Measurements from ENCODE around the gene NDUFAF7.
A peak's percentile ranks its signal among the peaks of the same experiment; 100 is the strongest.
"Not testable (repeated sequence)": the region's sequence is repeated elsewhere in the genome, so short reads cannot be mapped to it uniquely, and the experiment has no call there.

The NDUFAF7 gene

GRCh38 chr2:37276291-37276690, 44.8 kb downstream of the NDUFAF7 start:
- H3K4me3 ChIP-seq (ENCODE audit: control insufficient read depth, low read depth, low read length), result no peak overlapping the region
- no peak for TF ChIP-seq CTCF (conservative IDR thresholded peaks at IDR 0.05; ENCODE audit: control insufficient read depth, insufficient read depth, low read depth, low read length)
- no peak for DNase-seq (ENCODE audit: low read depth)

- peak; percentile 8 for TF ChIP-seq CTCF (conservative IDR thresholded peaks at IDR 0.05; ENCODE audit: control insufficient read depth, insufficient read depth, low read depth, low read length)
- H3K4me3 ChIP-seq (ENCODE audit: control insufficient read depth, low read depth, low read length), result no peak overlapping the region
- no peak for DNase-seq (ENCODE audit: low read depth)
Measured at GRCh38 chr2:37281916-37282315, 50.5 kb downstream of the NDUFAF7 start.

- no peak overlapping the region for H3K4me3 ChIP-seq (ENCODE audit: control insufficient read depth, low read depth, low read length)
- no peak for DNase-seq (ENCODE audit: low read depth)
- TF ChIP-seq CTCF (conservative IDR thresholded peaks at IDR 0.05; ENCODE audit: control insufficient read depth, insufficient read depth, low read depth, low read length), result no peak
Measured at GRCh38 chr2:37282746-37283145, 51.3 kb downstream of the NDUFAF7 start.

- no peak overlapping the region for H3K4me3 ChIP-seq (ENCODE audit: control insufficient read depth, low read depth, low read length)
- DNase-seq (ENCODE audit: low read depth), result peak; percentile 94
- no peak for TF ChIP-seq CTCF (conservative IDR thresholded peaks at IDR 0.05; ENCODE audit: control insufficient read depth, insufficient read depth, low read depth, low read length)
Measured at GRCh38 chr2:37283207-37283606, 51.7 kb downstream of the NDUFAF7 start.

- TF ChIP-seq CTCF (conservative IDR thresholded peaks at IDR 0.05; ENCODE audit: control insufficient read depth, insufficient read depth, low read depth, low read length), result no peak
Measured at GRCh38 chr2:37284381-37284780, 52.9 kb downstream of the NDUFAF7 start.

GRCh38 chr2:37287966-37288365, 56.5 kb downstream of the NDUFAF7 start:
- no peak overlapping the region for H3K4me3 ChIP-seq (ENCODE audit: control insufficient read depth, low read depth, low read length)
- TF ChIP-seq CTCF (conservative IDR thresholded peaks at IDR 0.05; ENCODE audit: control insufficient read depth, insufficient read depth, low read depth, low read length), result no peak
- no peak for DNase-seq (ENCODE audit: low read depth)

More at GRCh38 chr2:37284381-37284780, 52.9 kb downstream of the NDUFAF7 start:
- H3K4me3 ChIP-seq (ENCODE audit: control insufficient read depth, low read depth, low read length), result no peak overlapping the region
- peak; percentile 52 for DNase-seq (ENCODE audit: low read depth)

- no peak for TF ChIP-seq CTCF (conservative IDR thresholded peaks at IDR 0.05; ENCODE audit: control insufficient read depth, insufficient read depth, low read depth, low read length)
- DNase-seq (ENCODE audit: low read depth), result no peak
Measured at GRCh38 chr2:37291680-37292079, 60.2 kb downstream of the NDUFAF7 start.

GRCh38 chr2:37294858-37295257, 63.4 kb downstream of the NDUFAF7 start:
- not testable (repeated sequence) for DNase-seq (ENCODE audit: low read depth); H3K4me3 ChIP-seq (ENCODE audit: control insufficient read depth, low read depth, low read length)

More at GRCh38 chr2:37291680-37292079, 60.2 kb downstream of the NDUFAF7 start:
- no peak overlapping the region for H3K4me3 ChIP-seq (ENCODE audit: control insufficient read depth, low read depth, low read length)

Measured in fibroblast of mammary gland (primary cell).